Activated T-cell treated with anti-CD3 and anti-CD28 coated beads, Interleukin-2, amount 50 U/mL, for 72 hours (primary cell): Measurements from ENCODE around the gene RBMS1. TPM values are rescaled to one million over a fixed set of nuclear protein-coding genes. Genes with fewer than 3 reads are reported as not detected.

ENCODE experiments used
- ATAC-seq, 2 donors: fragments of 150-1000 bp; cut with Tn5 transposase; replicated peaks in 1 of 2; 2 replicates each; pipeline ENCODE4 v1.10.0; 2021; ENCODE audit warnings: moderate library complexity in 2 of 2, mild to moderate bottlenecking in 1 of 2
- DNase-seq, 2 donors: peaks; one replicate each; pipeline ENCODE4 v3.0.0; 2021 to 2022; ENCODE audit warnings: mixed read lengths in 1 of 2
- H3K27ac Mint-ChIP-seq: one replicate; pipeline ENCODE4 v1.8.0; 2022; ENCODE audit warnings: mild to moderate bottlenecking, moderate library complexity, mixed read lengths
- H3K27me3 Mint-ChIP-seq: one replicate; pipeline ENCODE4 v1.8.0; 2022; ENCODE audit warnings: low read depth, mixed read lengths
- H3K36me3 Mint-ChIP-seq, 2 donors: one replicate each; pipeline ENCODE4 v1.8.0; 2022; ENCODE audit warnings: mixed read lengths in 2 of 2, mild to moderate bottlenecking in 1 of 2; ENCODE audit not compliant: insufficient read depth in 2 of 2
- H3K4me1 Mint-ChIP-seq: one replicate; pipeline ENCODE4 v1.8.0; 2022; ENCODE audit warnings: low read depth, mixed read lengths
- H3K4me3 Mint-ChIP-seq, 2 donors: one replicate each; pipeline ENCODE4 v1.8.0; 2022; ENCODE audit warnings: mild to moderate bottlenecking in 2 of 2, mixed read lengths in 2 of 2, moderate library complexity in 2 of 2
- H3K9me3 Mint-ChIP-seq, 2 donors: one replicate each; pipeline ENCODE4 v1.8.0; 2022; ENCODE audit warnings: mixed read lengths in 2 of 2
- total RNA-seq, 2 donors: library from RNA; stranded (reverse); gene quantifications; one replicate each; pipeline ENCODE4 v1.2.3, GENCODE V29; 2022

RBMS1 gene
- total RNA-seq, 2 donors from 2014 or later: 48.4 to 55.1 TPM

DNA sequence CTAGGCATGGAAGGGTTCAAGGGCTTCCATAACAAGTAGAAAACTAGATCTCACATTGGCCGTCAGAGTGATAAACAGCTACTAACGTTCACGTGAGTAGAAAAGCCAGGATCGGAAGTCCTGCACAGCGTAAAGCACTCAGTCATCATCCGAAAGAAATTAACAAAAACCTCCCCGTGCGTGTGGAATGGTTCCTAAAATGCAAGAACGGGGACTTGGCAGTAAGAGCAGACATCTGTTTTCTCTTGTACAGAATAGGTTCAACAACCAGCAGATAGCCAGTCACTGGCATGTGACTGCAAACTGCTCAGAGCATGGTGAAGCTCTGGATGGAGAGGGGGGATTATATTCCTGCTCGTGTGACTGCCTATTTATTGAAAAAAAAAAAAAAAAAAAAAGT, 186.6 kb downstream of the RBMS1 start:
- H3K36me3 Mint-ChIP-seq: peaks cover 5 to 7% of the 10 kb centered on the region in 2 donors
- peaks cover 7% of the 10 kb centered on the region for H3K4me1 Mint-ChIP-seq
- H3K9me3 Mint-ChIP-seq: no peaks in the 10 kb centered on the region

DNA sequence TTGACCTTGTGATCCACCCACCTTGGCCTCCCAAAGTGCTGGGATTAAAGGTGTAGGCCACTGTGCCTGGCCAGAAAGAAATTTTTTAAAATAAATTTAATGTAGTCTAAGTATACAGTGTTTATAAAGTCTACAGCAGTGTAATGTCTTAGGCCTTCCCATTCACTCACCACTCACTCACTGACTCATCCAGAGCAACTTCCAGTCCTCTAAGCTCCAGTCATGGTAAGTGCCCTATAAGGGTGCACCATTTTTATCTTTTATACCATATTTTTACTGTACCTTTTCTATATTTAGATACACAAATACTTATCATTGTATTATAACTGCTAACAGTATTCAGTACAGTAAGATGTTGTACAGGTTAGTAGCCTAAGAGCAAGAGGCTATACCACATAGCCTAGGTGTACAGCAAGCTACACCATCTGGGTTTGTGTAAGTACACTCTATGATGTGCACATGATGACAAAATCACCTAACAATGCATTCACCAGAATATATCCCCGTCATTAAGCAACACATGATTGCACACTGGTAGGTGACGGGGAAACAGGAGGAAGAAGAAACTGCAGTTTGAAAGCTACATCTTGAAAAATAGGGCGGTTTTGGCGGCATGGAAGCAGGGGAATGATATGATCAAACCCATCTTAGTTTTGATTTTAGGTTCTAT, 188.4 kb downstream of the RBMS1 start:
- H3K4me3 Mint-ChIP-seq: no peak overlapping the region
- no peak overlapping the region for H3K27ac Mint-ChIP-seq
- no peak for DNase-seq
- H3K9me3 Mint-ChIP-seq: no peaks in the 10 kb centered on the region
- no peaks in the 10 kb centered on the region for H3K27me3 Mint-ChIP-seq
- no peak for ATAC-seq
- H3K4me1 Mint-ChIP-seq: peaks cover 23% of the 10 kb centered on the region
- peaks cover 5 to 7% of the 10 kb centered on the region in 2 donors for H3K36me3 Mint-ChIP-seq

More for the DNA sequence above, 186.6 kb downstream of the RBMS1 start:
- H3K4me3 Mint-ChIP-seq: no peak overlapping the region
- H3K27ac Mint-ChIP-seq: no peak overlapping the region
- no peak for DNase-seq
- no peak for ATAC-seq
- no peaks in the 10 kb centered on the region for H3K27me3 Mint-ChIP-seq

DNA sequence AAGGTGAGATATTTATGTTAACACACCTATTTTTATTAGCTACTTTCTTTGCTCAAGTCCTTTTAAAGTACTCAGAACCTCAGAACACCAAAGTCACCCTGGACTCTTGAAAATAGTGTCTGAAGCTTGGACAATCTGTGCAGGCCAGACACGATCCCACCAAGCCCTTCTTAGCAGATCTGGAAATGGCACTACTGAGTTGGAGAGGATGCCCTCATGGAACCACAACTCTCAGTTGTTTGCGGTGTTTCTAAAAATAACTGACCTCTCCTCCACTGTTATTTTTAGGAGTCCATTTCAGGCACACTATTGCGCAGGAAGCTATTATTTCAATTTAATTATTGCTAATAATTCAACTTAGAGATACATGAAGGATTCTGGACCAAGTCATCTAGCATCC, 190.1 kb downstream of the RBMS1 start:
- Mint-ChIP-seq H3K27ac (no peak overlapping the region), H3K4me1 (peaks cover 34% of the 10 kb centered on the region), H3K27me3 (no peaks in the 10 kb centered on the region), H3K36me3 (peaks cover 10 to 14% of the 10 kb centered on the region in 2 donors), H3K4me3 (no peak overlapping the region), H3K9me3 (no peaks in the 10 kb centered on the region)
- DNase-seq (no peak), ATAC-seq (no peak)

DNA sequence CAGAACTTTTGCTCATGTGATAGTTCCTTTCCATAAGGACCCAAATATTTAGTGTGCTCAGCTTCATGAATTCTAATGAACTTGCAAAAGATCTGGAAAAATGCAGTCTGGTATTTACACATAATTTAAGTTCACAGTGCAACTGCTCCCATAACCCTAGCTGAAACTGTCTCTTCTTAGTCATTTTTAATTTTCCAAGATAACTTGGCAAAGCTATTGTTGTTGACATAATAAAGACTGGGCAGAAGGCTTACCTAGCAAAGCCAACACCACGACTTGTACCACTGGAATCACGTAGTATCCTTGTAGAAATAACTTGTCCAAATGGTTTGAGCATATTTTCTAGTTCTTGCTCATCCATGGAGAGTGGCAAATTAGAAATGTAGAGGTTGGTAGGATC, 190.5 kb downstream of the RBMS1 start:
- DNase-seq (no peak), ATAC-seq (no peak)
- peaks cover 0 to under 1% of the 10 kb centered on the region in 2 donors for H3K9me3 Mint-ChIP-seq
- H3K27me3 Mint-ChIP-seq: no peaks in the 10 kb centered on the region
- peaks cover 39% of the 10 kb centered on the region for H3K4me1 Mint-ChIP-seq
- H3K27ac Mint-ChIP-seq: no peak overlapping the region
- no peak overlapping the region for H3K4me3 Mint-ChIP-seq
- H3K36me3 Mint-ChIP-seq: peaks cover 15 to 18% of the 10 kb centered on the region in 2 donors

DNA sequence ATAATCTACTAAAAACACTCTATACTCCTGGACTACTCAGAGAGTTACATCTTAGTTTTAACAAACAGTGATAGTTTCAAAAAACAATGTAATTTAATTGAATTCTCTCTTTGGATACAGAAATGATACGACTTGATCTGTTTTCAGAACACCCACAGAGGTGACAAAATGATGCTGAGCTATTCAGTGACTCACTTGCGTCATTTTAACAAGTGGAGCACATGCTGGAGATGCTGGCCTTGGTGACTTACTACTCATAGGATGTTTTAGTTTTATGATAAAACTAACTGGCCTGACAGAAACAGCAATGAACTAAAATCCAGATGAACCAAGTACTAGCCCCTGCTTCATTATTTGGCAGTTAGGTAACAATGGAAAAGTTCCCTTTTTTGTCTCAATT, 192.2 kb downstream of the RBMS1 start:
- H3K36me3 Mint-ChIP-seq: peaks cover 26 to 31% of the 10 kb centered on the region in 2 donors
- H3K27ac Mint-ChIP-seq: peak overlapping the region; percentile 96
- DNase-seq (peak; percentile 50 to 57), ATAC-seq (peak; percentile 91 to 92)
- peaks cover 55% of the 10 kb centered on the region for H3K4me1 Mint-ChIP-seq
- H3K4me3 Mint-ChIP-seq: peak overlapping the region; percentile 52 to 84
- H3K9me3 Mint-ChIP-seq: peaks cover 0 to 4% of the 10 kb centered on the region in 2 donors
- no peaks in the 10 kb centered on the region for H3K27me3 Mint-ChIP-seq

DNA sequence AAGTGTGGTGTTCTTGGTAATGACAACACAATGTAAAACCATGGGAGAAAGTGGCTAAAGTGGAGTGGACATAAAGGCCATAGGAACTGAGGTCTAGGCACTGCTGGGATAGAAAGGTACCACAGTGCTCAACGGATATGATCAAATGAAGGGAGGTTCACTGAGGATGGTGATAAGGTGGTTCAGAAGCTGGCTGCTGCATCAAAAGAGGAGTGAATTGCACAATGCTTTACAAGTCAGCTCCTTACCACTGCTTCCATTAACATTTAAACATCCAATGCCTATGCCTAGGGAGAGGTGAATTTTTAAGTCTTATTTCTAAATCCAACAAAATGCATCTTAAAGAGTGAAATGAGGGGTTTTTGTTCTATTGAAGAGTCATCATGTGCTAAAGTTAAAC, 193.4 kb downstream of the RBMS1 start:
- peak overlapping the region; percentile 38 to 73 for H3K4me3 Mint-ChIP-seq
- no peak for DNase-seq
- no peaks in the 10 kb centered on the region for H3K27me3 Mint-ChIP-seq
- H3K4me1 Mint-ChIP-seq: peaks cover 67% of the 10 kb centered on the region
- no peak for ATAC-seq
- H3K27ac Mint-ChIP-seq: peak overlapping the region; percentile 45
- H3K36me3 Mint-ChIP-seq: peaks cover 26 to 31% of the 10 kb centered on the region in 2 donors
- H3K9me3 Mint-ChIP-seq: peaks cover 0 to 4% of the 10 kb centered on the region in 2 donors

DNA sequence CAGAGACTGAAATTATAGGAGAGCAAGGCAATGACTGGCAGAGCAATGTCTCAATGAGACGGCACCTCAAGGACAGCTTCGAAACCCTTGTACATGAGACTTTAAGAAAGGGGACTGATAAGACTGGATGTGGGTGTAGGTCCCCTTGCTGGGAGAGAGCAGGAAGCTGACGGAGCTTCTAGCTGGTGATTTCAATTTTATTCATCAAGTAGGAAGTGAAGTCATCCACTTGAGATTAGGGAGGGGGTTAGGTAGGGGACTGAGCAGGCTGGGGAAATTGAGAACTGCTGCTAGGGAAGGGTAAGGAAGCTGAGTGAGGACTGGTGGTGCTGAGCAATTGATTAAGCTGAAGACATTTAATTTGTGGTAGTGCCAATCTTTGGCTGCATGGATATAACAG, 194.1 kb downstream of the RBMS1 start:
- peak overlapping the region; percentile 45 for H3K27ac Mint-ChIP-seq
- H3K4me1 Mint-ChIP-seq: peaks cover 74% of the 10 kb centered on the region
- H3K9me3 Mint-ChIP-seq: peaks cover 0 to 4% of the 10 kb centered on the region in 2 donors
- ATAC-seq: peak; percentile 65 to 69
- peak; percentile 35 to 40 for DNase-seq
- H3K27me3 Mint-ChIP-seq: no peaks in the 10 kb centered on the region
- H3K4me3 Mint-ChIP-seq: peak overlapping the region; percentile 38 to 73
- peaks cover 26 to 31% of the 10 kb centered on the region in 2 donors for H3K36me3 Mint-ChIP-seq

DNA sequence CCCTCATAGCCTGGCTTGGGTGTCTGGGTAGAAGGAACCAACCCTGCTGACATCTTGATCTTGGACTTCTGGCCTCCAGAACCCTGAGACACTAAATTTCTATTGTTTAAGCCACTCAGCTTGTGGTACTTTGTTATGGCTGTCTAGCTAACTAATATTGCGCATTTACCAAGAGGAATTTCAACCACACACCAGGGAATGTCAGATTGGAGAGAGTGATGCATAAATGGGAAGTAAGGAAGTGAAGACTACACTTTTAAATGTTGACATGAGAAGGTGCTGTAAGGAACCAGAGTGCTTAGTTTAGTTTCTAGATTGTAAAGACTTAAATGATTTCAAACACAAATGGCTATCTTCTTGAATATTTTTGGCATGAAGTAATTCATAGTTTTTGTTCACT, 194.6 kb downstream of the RBMS1 start:
- H3K9me3 Mint-ChIP-seq: peaks cover 0 to 4% of the 10 kb centered on the region in 2 donors
- H3K4me3 Mint-ChIP-seq: peak overlapping the region; percentile 23 to 73
- peaks cover 26 to 31% of the 10 kb centered on the region in 2 donors for H3K36me3 Mint-ChIP-seq
- no peaks in the 10 kb centered on the region for H3K27me3 Mint-ChIP-seq
- ATAC-seq (no peak), DNase-seq (no peak)
- H3K4me1 Mint-ChIP-seq: peaks cover 80% of the 10 kb centered on the region
- peak overlapping the region; percentile 45 for H3K27ac Mint-ChIP-seq

DNA sequence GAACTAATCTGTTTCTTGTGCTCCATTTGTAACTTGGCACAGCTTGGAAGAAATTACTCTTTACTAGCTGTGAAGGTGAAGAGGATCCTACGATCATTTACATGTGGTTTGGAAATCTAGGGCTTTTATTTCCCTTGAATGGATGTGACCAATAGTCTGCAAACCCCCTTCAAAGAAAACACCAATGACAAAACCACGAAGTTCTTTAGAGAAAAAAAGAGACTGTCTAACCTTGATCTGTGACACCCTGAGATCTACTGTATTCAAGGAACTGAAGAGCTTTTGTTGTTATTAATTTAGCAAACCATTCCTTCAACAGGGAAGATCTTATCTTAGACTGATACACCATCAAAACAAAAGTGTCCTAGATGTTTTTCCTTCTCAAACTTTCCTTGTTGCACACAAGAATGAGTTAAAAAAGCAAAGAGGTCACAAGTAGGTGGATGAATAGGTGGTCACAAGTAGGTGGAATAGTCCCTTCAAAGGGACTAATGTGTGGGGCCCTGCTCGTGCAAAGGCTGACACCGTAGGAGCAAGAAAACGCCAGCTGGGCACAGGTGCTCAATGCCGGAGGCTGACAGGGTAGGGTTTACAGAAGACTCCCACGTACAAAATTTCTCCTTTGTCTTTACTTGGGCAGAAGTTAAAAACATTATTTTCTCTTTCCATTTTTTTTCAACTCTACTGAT, 197.9 kb downstream of the RBMS1 start:
- H3K9me3 Mint-ChIP-seq: peaks cover 0 to 4% of the 10 kb centered on the region in 2 donors
- no peaks in the 10 kb centered on the region for H3K27me3 Mint-ChIP-seq

DNA sequence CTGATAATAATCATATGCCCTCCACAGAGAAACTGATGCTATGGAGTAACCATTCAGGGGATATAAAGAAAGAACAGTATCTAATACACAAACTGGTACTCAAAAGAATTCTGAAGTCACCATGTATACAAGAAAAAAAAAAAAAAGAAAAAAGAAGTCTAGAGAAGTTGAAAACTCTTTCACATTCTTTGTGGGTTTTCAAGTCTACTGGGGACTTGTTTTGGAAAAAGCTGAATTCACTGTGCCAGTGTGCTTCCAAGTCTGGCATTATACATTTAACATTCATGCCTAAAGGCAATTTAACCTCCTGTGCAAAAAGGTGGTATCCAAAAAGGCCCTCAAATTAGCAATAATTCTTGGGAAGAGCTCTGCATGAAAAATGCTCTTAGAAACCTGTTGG, 198.7 kb downstream of the RBMS1 start:
- Mint-ChIP-seq H3K9me3 (peaks cover 0 to 4% of the 10 kb centered on the region in 2 donors), H3K4me1 (peaks cover 93% of the 10 kb centered on the region), H3K27me3 (no peaks in the 10 kb centered on the region), H3K27ac (peak overlapping the region; percentile 52), H3K4me3 (peak overlapping the region; percentile 36 to 57), H3K36me3 (peaks cover 22 to 31% of the 10 kb centered on the region in 2 donors)
- DNase-seq (no peak), ATAC-seq (no peak)

More for the DNA sequence above, 197.9 kb downstream of the RBMS1 start:
- peak overlapping the region; percentile 66 for H3K27ac Mint-ChIP-seq
- peak overlapping the region; percentile 36 to 57 for H3K4me3 Mint-ChIP-seq
- no peak for ATAC-seq
- H3K4me1 Mint-ChIP-seq: peaks cover 97% of the 10 kb centered on the region
- DNase-seq: no peak
- H3K36me3 Mint-ChIP-seq: peaks cover 26 to 33% of the 10 kb centered on the region in 2 donors

DNA sequence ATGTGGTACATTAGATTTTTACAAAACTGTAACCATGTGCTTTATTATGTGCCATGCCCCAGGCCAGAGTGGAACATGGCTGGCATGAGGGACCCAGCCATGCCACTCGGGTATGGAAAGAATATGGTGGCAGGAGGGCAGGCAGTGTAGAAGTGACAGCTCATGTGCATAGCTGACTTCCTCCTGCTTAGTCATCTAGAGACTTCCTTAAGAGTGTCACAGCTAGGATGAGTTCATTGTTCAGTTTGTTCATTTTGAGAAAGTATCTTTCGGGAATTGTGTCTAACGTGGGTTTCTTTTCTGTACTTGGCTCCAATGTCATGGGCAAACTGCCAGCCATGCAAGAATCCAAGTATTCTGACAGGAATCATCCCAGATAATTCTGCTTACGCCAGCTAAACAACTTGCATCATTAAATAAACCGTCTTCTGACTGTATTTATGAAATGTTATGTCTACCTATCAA, 199.2 kb downstream of the RBMS1 start:
- peaks cover 0 to 4% of the 10 kb centered on the region in 2 donors for H3K9me3 Mint-ChIP-seq
- ATAC-seq (peak; percentile 94 to 98), DNase-seq (peak; percentile 51 to 55)
- H3K27me3 Mint-ChIP-seq: no peaks in the 10 kb centered on the region
- peaks cover 17 to 28% of the 10 kb centered on the region in 2 donors for H3K36me3 Mint-ChIP-seq
- H3K4me1 Mint-ChIP-seq: peaks cover 89% of the 10 kb centered on the region
- H3K4me3 Mint-ChIP-seq: peak overlapping the region in 1 of 2 donors; percentile 57
- peak overlapping the region; percentile 52 for H3K27ac Mint-ChIP-seq

DNA sequence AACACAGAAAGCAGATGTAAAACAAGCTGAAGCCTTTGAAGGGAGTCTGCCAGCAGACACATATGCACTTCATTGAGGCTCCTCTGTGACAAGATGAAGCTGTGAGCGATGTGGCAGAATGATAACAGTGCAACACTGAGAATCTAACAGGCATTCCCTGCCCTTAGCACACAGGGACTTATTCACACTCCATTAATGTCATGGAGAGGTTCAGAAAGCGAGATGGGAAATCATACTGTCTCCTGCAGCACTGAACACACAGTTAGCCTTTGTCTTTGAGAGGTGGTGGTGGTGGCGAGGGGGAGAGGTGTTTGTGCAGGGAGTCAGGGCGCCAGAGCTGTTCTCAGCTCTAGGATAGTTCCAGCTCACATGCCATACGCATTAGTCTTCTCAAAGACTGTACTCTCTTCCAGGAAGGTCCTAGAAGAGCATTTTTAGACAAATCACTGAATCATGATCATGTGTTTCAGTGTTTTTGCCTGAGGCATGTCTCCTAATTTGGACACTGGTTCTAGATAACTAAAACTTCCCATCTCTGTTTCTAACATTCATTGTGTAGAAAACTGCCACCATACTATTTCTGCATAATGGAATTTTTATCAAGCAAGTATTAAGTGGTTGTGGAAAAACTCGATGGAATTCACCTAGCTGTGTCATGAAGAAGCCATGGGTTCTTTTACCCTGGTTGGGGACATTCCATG, 200.1 kb downstream of the RBMS1 start:
- DNase-seq: no peak
- Mint-ChIP-seq H3K27ac (peak overlapping the region; percentile 64), H3K4me1 (peaks cover 81% of the 10 kb centered on the region), H3K4me3 (no peak overlapping the region), H3K36me3 (peaks cover 14 to 26% of the 10 kb centered on the region in 2 donors), H3K9me3 (peaks cover 0 to 4% of the 10 kb centered on the region in 2 donors), H3K27me3 (no peaks in the 10 kb centered on the region)
- ATAC-seq: no peak

DNA sequence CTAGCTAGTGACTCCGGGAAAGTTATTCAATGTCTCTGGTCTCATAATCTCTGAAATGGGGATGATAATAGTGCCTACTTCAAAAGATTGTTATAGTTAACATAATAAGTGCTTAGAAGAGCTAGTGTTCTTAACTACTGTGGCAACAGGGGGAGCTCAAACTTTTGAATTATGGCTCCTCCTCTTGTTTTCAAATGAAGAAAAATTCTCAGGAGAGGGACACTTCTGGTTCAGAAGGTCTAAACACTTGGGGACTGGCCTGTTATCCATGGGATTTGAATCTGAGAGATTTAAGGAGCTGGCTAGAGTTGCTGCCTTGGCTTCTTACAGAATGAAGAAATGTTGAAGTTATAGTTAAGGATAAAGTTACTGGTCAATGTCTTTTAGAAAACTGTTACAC, 201.4 kb downstream of the RBMS1 start:
- peaks cover 5 to 16% of the 10 kb centered on the region in 2 donors for H3K36me3 Mint-ChIP-seq
- DNase-seq: no peak
- no peak overlapping the region for H3K4me3 Mint-ChIP-seq
- H3K27ac Mint-ChIP-seq: peak overlapping the region; percentile 86
- peaks cover 72% of the 10 kb centered on the region for H3K4me1 Mint-ChIP-seq
- no peak for ATAC-seq
- no peaks in the 10 kb centered on the region for H3K27me3 Mint-ChIP-seq
- no peaks in the 10 kb centered on the region for H3K9me3 Mint-ChIP-seq
